GM12872 (cell line): Measurements from ENCODE around the gene SEC61A2.

Experiments
- CTCF ChIP-seq: IDR thresholded peaks from 3 replicates; pipeline ENCODE4 v1.5.1; 2011; ENCODE audit warnings: low read depth, mild to moderate bottlenecking, low read length, moderate library complexity; ENCODE audit not compliant: insufficient read depth

SEC61A2 gene

GRCh38 chr10:12191715-12192114 is 62.2 kb downstream of the SEC61A2 start:
- TF ChIP-seq CTCF, result no peak

- no peak for TF ChIP-seq CTCF
Observed at GRCh38 chr10:12193193-12193592, 63.7 kb downstream of the SEC61A2 start.

- TF ChIP-seq CTCF, result no peak
Observed at GRCh38 chr10:12194752-12195271, 65.3 kb downstream of the SEC61A2 start.

- no peak for TF ChIP-seq CTCF
Observed at GRCh38 chr10:12195281-12195602, 65.8 kb downstream of the SEC61A2 start.

- TF ChIP-seq CTCF, result no peak
Observed at GRCh38 chr10:12195603-12196506, 66.4 kb downstream of the SEC61A2 start, which contains the start of the genes CDC123 and NUDT5. Gene CDC123 (plus strand): TSS chr10:12196188. CDS start chr10:12196246, 58 bp downstream. Gene NUDT5 (minus strand): TSS chr10:12195891. CDS start chr10:12186291, 9,600 bp downstream.

- TF ChIP-seq CTCF, result no peak
Observed at GRCh38 chr10:12196531-12197211, 67.2 kb downstream of the SEC61A2 start.

GRCh38 chr10:12198156-12198555 is 68.7 kb downstream of the SEC61A2 start:
- no peak for TF ChIP-seq CTCF
